NCI-H524 (cell line): ENCODE measurements around the gene MATN3.

Experiments
- DNase-seq, 2 experiments: peaks; one replicate each; lab custom pipeline; 2025; lab: John Stamatoyannopoulos, UW

MATN3 gene

GRCh38 chr2:20035955-20036666 is 23.6 kb upstream of the MATN3 start:
- DNase-seq, result no peak

- no peak for DNase-seq
Observed at GRCh38 chr2:20034821-20035220, 22.4 kb upstream of the MATN3 start.

GRCh38 chr2:20034218-20034617 is 21.8 kb upstream of the MATN3 start:
- no peak for DNase-seq

GRCh38 chr2:20033322-20033721 is 20.9 kb upstream of the MATN3 start:
- no peak for DNase-seq

GRCh38 chr2:20030224-20030623 is 17.8 kb upstream of the MATN3 start:
- DNase-seq, result no peak

GRCh38 chr2:20027705-20028434 is 15.4 kb upstream of the MATN3 start:
- no peak for DNase-seq

GRCh38 chr2:20027260-20027677 is 14.8 kb upstream of the MATN3 start:
- DNase-seq, result no peak

- DNase-seq, result no peak
Observed at GRCh38 chr2:20025065-20025786, 12.8 kb upstream of the MATN3 start.

GRCh38 chr2:20023688-20024087 is 11.2 kb upstream of the MATN3 start:
- no peak for DNase-seq

GRCh38 chr2:20021405-20022009 is 9.0 kb upstream of the MATN3 start:
- no peak for DNase-seq

- DNase-seq, result no peak
Observed at GRCh38 chr2:20019747-20020146, 7.3 kb upstream of the MATN3 start.

- DNase-seq, result no peak
Observed at GRCh38 chr2:20018601-20019152, 6.2 kb upstream of the MATN3 start.

- no peak for DNase-seq
Observed at GRCh38 chr2:20016346-20016745, 3.9 kb upstream of the MATN3 start.

- peak in 1 of 2 experiments; percentile 56 for DNase-seq
Observed at GRCh38 chr2:20015482-20016083, 3.1 kb upstream of the MATN3 start.

- no peak for DNase-seq
Observed at GRCh38 chr2:20013126-20013849, 820 bp upstream of the MATN3 start.

- no peak for DNase-seq
Observed at GRCh38 chr2:20012032-20012281, 511 bp downstream of the MATN3 start.

- DNase-seq, result no peak
Observed at GRCh38 chr2:20011276-20012031, 1.0 kb downstream of the MATN3 start.

- DNase-seq, result no peak
Observed at GRCh38 chr2:20008703-20009102, 3.8 kb downstream of the MATN3 start.

GRCh38 chr2:20005891-20006470 is 6.5 kb downstream of the MATN3 start:
- no peak for DNase-seq

GRCh38 chr2:20005067-20005627 is 7.3 kb downstream of the MATN3 start:
- DNase-seq, result no peak
